Liver (tissue), 9 donors: ENCODE data around the gene RETREG3. TPM values are rescaled to one million over a fixed set of nuclear protein-coding genes. Genes with fewer than 3 reads are reported as not detected.

Experiments
- DNase-seq: peaks from one replicate; pipeline ENCODE4 v3.0.0-alpha.2; 2017; ENCODE audit warnings: low spot score
- H3K27ac ChIP-seq, 2 donors: one replicate each; pipeline ENCODE4 v1.7.0; 2013; ENCODE audit warnings: inconsistent platforms in 2 of 2, low read length in 2 of 2, control low read depth in 1 of 2, low read depth in 1 of 2, mild to moderate bottlenecking in 1 of 2
- H3K27me3 ChIP-seq, 4 donors: one replicate each; pipeline versions ENCODE4 v1.6.1 to v1.7.0; 2013; ENCODE audit warnings: low read length in 3 of 4, inconsistent platforms in 1 of 4, mild to moderate bottlenecking in 1 of 4, moderate library complexity in 1 of 4; ENCODE audit not compliant: control insufficient read depth in 4 of 4, insufficient read depth in 4 of 4
- H3K36me3 ChIP-seq, 4 donors: one replicate each; pipeline versions ENCODE4 v1.6.1 to v1.7.0; 2013; ENCODE audit warnings: low read length in 3 of 4, mild to moderate bottlenecking in 3 of 4, low read depth in 1 of 4, moderate library complexity in 1 of 4; ENCODE audit not compliant: control insufficient read depth in 4 of 4, insufficient read depth in 3 of 4
- H3K4me1 ChIP-seq, 4 donors: one replicate each; pipeline versions ENCODE4 v1.6.1 to v1.7.0; 2013; ENCODE audit warnings: low read length in 3 of 4, mild to moderate bottlenecking in 3 of 4, moderate library complexity in 1 of 4; ENCODE audit not compliant: control insufficient read depth in 4 of 4, insufficient read depth in 4 of 4
- H3K4me3 ChIP-seq, 3 donors: one replicate each; pipeline versions ENCODE4 v1.6.1 to v1.7.0; 2013; ENCODE audit warnings: low read length in 3 of 3, control low read depth in 1 of 3, low read depth in 1 of 3, mild to moderate bottlenecking in 1 of 3
- H3K9ac ChIP-seq, 2 donors: one replicate each; pipeline ENCODE4 v1.7.0; 2013; ENCODE audit warnings: low read length in 2 of 2, mild to moderate bottlenecking in 2 of 2, moderate library complexity in 2 of 2, control low read depth in 1 of 2, low read depth in 1 of 2
- H3K9me3 ChIP-seq, 4 donors: one replicate each; pipeline versions ENCODE4 v1.6.1 to v1.7.0; 2013; ENCODE audit warnings: low read length in 3 of 4; ENCODE audit not compliant: control insufficient read depth in 4 of 4
- CTCF ChIP-seq: fragments of 150-350 bp; IDR thresholded peaks from 2 replicates; pipeline ENCODE4 v1.5.1; 2017; ENCODE audit warnings: improper control_type of control experiment, low read depth, low read length; ENCODE audit not compliant: missing input control
- EGR1 ChIP-seq, 2 donors: IDR thresholded peaks; 2 replicates each; pipeline ENCODE4 v1.6.1; 2016 to 2018; ENCODE audit warnings: antibody characterized with exemption in 2 of 2, low read depth in 2 of 2
- FOXA1 ChIP-seq: IDR thresholded peaks from 2 replicates; pipeline ENCODE4 v1.6.1; 2016; ENCODE audit warnings: antibody characterized with exemption
- FOXA2 ChIP-seq: IDR thresholded peaks from 2 replicates; pipeline ENCODE4 v1.6.1; 2016; ENCODE audit warnings: antibody characterized with exemption
- GABPA ChIP-seq, 2 donors: IDR thresholded peaks in 1 of 2; conservative IDR thresholded peaks in 1 of 2; 2 replicates each; pipeline ENCODE4 v1.6.1; 2016; ENCODE audit warnings: antibody characterized with exemption in 2 of 2, mild to moderate bottlenecking in 1 of 2, moderate library complexity in 1 of 2
- HNF4A ChIP-seq, 2 donors: conservative IDR thresholded peaks; 2 replicates each; pipeline ENCODE4 v1.6.1; 2016; ENCODE audit warnings: antibody characterized with exemption in 2 of 2, mild to moderate bottlenecking in 2 of 2
- HNF4G ChIP-seq: IDR thresholded peaks from 2 replicates; pipeline ENCODE4 v1.6.1; 2016; ENCODE audit warnings: antibody characterized with exemption
- JUND ChIP-seq, 2 donors: IDR thresholded peaks; 2 replicates each; pipeline ENCODE4 v1.6.1; 2016; ENCODE audit warnings: antibody characterized with exemption in 2 of 2
- MAX ChIP-seq: IDR thresholded peaks from 2 replicates; pipeline ENCODE4 v1.6.1; 2016; ENCODE audit warnings: antibody characterized with exemption
- NR2F2 ChIP-seq: IDR thresholded peaks from 2 replicates; pipeline ENCODE4 v1.6.1; 2016; ENCODE audit warnings: antibody characterized with exemption
- RAD21 ChIP-seq, 2 donors: IDR thresholded peaks; 2 replicates each; pipeline ENCODE4 v1.6.1; 2016; ENCODE audit warnings: antibody characterized with exemption in 2 of 2, mild to moderate bottlenecking in 2 of 2
- RXRA ChIP-seq, 2 donors: IDR thresholded peaks; 2 replicates each; pipeline ENCODE4 v1.6.1; 2017 to 2018; ENCODE audit warnings: antibody characterized with exemption in 2 of 2, mild to moderate bottlenecking in 1 of 2
- SP1 ChIP-seq: IDR thresholded peaks from 2 replicates; pipeline ENCODE4 v1.6.1; 2018; ENCODE audit warnings: antibody characterized with exemption, mild to moderate bottlenecking
- TAF1 ChIP-seq: conservative IDR thresholded peaks from 2 replicates; pipeline ENCODE4 v1.6.1; 2016; ENCODE audit warnings: antibody characterized with exemption, mild to moderate bottlenecking
- YY1 ChIP-seq: IDR thresholded peaks from 2 replicates; pipeline ENCODE4 v1.6.1; 2016; ENCODE audit warnings: antibody characterized with exemption, mild to moderate bottlenecking
- WGBS: extraction: QIAGEN DNeasy Blood & Tissue Kit; methylation state at CpG from one replicate; pipeline ENCODE4 v1.1.7; 2013; 5-methylcytosine and 5-hydroxymethylcytosine counted together
- polyA plus RNA-seq, 2 donors: library from polyadenylated mRNA; stranded (reverse) in 1 of 2; unstranded in 1 of 2; fragments of 200-250 nt in 1 of 2; fragments of >200 nt in 1 of 2; fragmentation: Nextera tagmentation in 1 of 2; extraction: Ambion mirVana in 1 of 2; gene quantifications; one replicate each; pipeline versions ENCODE4 v1.2.1 to v1.2.3, GENCODE V29; 2013 to 2015
- total RNA-seq, 2 donors: library from RNA; depleted of rRNA; stranded (reverse); fragments of >200 nt; gene quantifications; one replicate each; pipeline ENCODE4 v1.2.3, GENCODE V29; 2014
- TF ChIP-seq, protein P1 (sequence below): IDR thresholded peaks from 2 replicates; pipeline ENCODE4 v1.6.1; 2016; ENCODE audit warnings: antibody characterized with exemption, mild to moderate bottlenecking
- TF ChIP-seq, protein P2 (sequence below): IDR thresholded peaks from 2 replicates; pipeline ENCODE4 v1.6.1; 2016; ENCODE audit warnings: antibody characterized with exemption
- TF ChIP-seq, protein P3 (sequence below): IDR thresholded peaks from 2 replicates; pipeline ENCODE4 v1.6.1; 2016; ENCODE audit warnings: antibody characterized with exemption
- donor health status: healthy.
- donor health status: healthy.
- donor health status: healthy.
- donor health status: healthy.
- donor health status: healthy.

The RETREG3 gene
- total and polyA plus RNA-seq, 4 donors: 9.0 to 44.3 (median 26.6) TPM

- TF ChIP-seq YY1 (no peak), NR2F2 (no peak), HNF4G (no peak), MAX (no peak), GABPA (IDR thresholded peaks at IDR 0.05 in 1 of 2, conservative IDR thresholded peaks at IDR 0.05 in 1 of 2) (no peak), HNF4A (conservative IDR thresholded peaks at IDR 0.05) (no peak), SP1 (no peak), EGR1 (IDR thresholded peaks at IDR 0.05; ENCODE audit: low read depth in 2 of 2) (no peak), JUND (IDR thresholded peaks at IDR 0.05) (no peak), FOXA2 (no peak), TAF1 (no peak), RXRA (IDR thresholded peaks at IDR 0.05) (no peak), FOXA1 (no peak), CTCF (no peak), RAD21 (IDR thresholded peaks at IDR 0.05) (no peak)
- TF ChIP-seq, protein P1, sequence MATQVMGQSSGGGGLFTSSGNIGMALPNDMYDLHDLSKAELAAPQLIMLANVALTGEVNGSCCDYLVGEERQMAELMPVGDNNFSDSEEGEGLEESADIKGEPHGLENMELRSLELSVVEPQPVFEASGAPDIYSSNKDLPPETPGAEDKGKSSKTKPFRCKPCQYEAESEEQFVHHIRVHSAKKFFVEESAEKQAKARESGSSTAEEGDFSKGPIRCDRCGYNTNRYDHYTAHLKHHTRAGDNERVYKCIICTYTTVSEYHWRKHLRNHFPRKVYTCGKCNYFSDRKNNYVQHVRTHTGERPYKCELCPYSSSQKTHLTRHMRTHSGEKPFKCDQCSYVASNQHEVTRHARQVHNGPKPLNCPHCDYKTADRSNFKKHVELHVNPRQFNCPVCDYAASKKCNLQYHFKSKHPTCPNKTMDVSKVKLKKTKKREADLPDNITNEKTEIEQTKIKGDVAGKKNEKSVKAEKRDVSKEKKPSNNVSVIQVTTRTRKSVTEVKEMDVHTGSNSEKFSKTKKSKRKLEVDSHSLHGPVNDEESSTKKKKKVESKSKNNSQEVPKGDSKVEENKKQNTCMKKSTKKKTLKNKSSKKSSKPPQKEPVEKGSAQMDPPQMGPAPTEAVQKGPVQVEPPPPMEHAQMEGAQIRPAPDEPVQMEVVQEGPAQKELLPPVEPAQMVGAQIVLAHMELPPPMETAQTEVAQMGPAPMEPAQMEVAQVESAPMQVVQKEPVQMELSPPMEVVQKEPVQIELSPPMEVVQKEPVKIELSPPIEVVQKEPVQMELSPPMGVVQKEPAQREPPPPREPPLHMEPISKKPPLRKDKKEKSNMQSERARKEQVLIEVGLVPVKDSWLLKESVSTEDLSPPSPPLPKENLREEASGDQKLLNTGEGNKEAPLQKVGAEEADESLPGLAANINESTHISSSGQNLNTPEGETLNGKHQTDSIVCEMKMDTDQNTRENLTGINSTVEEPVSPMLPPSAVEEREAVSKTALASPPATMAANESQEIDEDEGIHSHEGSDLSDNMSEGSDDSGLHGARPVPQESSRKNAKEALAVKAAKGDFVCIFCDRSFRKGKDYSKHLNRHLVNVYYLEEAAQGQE: no peak
- TF ChIP-seq, protein P2, sequence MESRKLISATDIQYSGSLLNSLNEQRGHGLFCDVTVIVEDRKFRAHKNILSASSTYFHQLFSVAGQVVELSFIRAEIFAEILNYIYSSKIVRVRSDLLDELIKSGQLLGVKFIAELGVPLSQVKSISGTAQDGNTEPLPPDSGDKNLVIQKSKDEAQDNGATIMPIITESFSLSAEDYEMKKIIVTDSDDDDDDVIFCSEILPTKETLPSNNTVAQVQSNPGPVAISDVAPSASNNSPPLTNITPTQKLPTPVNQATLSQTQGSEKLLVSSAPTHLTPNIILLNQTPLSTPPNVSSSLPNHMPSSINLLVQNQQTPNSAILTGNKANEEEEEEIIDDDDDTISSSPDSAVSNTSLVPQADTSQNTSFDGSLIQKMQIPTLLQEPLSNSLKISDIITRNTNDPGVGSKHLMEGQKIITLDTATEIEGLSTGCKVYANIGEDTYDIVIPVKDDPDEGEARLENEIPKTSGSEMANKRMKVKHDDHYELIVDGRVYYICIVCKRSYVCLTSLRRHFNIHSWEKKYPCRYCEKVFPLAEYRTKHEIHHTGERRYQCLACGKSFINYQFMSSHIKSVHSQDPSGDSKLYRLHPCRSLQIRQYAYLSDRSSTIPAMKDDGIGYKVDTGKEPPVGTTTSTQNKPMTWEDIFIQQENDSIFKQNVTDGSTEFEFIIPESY: no peak
- TF ChIP-seq, protein P3, sequence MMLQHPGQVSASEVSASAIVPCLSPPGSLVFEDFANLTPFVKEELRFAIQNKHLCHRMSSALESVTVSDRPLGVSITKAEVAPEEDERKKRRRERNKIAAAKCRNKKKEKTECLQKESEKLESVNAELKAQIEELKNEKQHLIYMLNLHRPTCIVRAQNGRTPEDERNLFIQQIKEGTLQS: no peak
- Histone ChIP-seq H3K27me3 (no peaks in the 10 kb centered on the region), H3K9ac (no peak overlapping the region), H3K4me1 (no peaks in the 10 kb centered on the region), H3K4me3 (no peak overlapping the region), H3K9me3 (no peaks in the 10 kb centered on the region), H3K27ac (no peak overlapping the region), H3K36me3 (no peaks in the 10 kb centered on the region)
- no peak for DNase-seq
- 89% methylated on average over 5 of the region's 5 CpGs for WGBS
Measured at GRCh38 chr17:42647778-42648177, 38.6 kb upstream of the RETREG3 start.
